Activated naive CD4-positive, alpha-beta T cell treated with anti-CD3 and anti-CD28 coated beads, Interleukin-2, amount 50 U/mL, for 72 hours (primary cell): ENCODE measurements around the gene MCM9. TPM values are rescaled to one million over a fixed set of nuclear protein-coding genes. Genes with fewer than 3 reads are reported as not detected.
"Not testable (repeated sequence)": the region's sequence is repeated elsewhere in the genome, so short reads cannot be mapped to it uniquely, and the experiment has no call there.

Source experiments
- ATAC-seq, 2 donors: fragments of 150-1000 bp; cut with Tn5 transposase; 2 replicates each; pipeline ENCODE4 v1.10.0; 2021; ENCODE audit warnings: mild to moderate bottlenecking in 2 of 2, moderate library complexity in 2 of 2
- DNase-seq, 2 donors: peaks; one replicate each; pipeline ENCODE4 v3.0.0; 2021 to 2022; ENCODE audit warnings: low spot score in 2 of 2
- H3K27ac Mint-ChIP-seq, 2 donors: one replicate each; pipeline ENCODE4 v1.8.0; 2022; ENCODE audit warnings: mild to moderate bottlenecking in 2 of 2, mixed read lengths in 2 of 2
- H3K36me3 Mint-ChIP-seq, 2 donors: one replicate each; pipeline ENCODE4 v1.8.0; 2022; ENCODE audit warnings: mixed read lengths in 2 of 2
- H3K9me3 Mint-ChIP-seq, 2 donors: one replicate each; pipeline ENCODE4 v1.8.0; 2022; ENCODE audit warnings: mixed read lengths in 2 of 2
- total RNA-seq, 2 donors: library from RNA; stranded (reverse); gene quantifications; one replicate each; pipeline ENCODE4 v1.2.3, GENCODE V29; 2022

The MCM9 gene
- total RNA-seq, 2 donors from 2014 or later, result 15.8 to 19.0 TPM

DNA sequence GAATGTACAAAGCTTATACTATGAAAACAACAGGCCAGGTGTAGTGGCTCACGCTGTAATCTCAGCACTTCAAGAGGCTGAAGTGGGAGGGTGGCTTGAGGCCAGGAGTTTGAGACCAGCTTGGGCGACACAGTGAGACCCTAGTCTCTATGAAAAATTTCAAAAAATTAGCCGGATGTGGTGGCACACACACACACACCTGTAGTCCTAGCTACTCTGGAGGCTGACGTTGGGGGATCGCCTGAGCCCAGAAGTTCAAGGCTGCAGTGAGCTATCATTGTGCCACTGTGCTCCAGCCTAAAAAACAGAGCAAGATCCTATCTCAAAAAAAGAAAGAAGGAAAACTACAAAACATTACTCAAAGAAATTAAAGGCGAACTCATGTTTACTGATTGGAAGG lies 48.3 kb downstream of the MCM9 start:
- H3K36me3 Mint-ChIP-seq, result peaks cover 0 to 30% of the 10 kb centered on the region in 2 donors
- no peaks in the 10 kb centered on the region for H3K9me3 Mint-ChIP-seq
- ATAC-seq (no peak), DNase-seq (no peak)
- peak overlapping the region in 1 of 2 donors; percentile 52 for H3K27ac Mint-ChIP-seq

DNA sequence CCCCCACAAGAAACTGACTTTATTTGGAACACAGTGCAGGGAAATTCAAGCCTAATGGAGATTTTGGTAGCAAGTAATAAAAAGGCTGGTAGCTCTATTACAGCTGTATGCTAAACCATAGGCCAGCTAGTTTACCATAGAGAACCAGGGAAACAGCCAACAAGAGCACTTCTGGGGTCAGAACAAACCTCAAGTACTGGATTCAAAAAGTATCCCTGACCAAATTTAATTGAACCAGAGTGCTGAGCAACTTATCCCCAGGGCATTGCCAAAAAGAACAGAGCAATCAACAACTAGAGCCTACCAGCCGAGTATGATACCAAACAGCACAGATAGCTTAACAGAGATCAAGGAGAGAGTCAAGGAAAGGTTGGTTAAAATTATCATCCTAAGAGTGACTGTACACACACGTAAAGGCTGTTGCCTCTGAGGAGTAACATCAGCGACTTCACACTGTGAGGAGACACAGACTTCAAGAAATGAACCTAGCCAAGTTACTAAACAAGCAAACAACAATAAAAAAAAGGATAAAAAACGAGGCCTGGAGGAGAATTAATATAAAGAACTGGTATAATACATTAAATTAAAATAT lies 52.5 kb downstream of the MCM9 start:
- no peaks in the 10 kb centered on the region for H3K9me3 Mint-ChIP-seq
- peaks cover 6 to 29% of the 10 kb centered on the region in 2 donors for H3K36me3 Mint-ChIP-seq
- ATAC-seq, result peak in 1 of 2 donors; percentile 56
- DNase-seq, result no peak
- no peak overlapping the region for H3K27ac Mint-ChIP-seq

DNA sequence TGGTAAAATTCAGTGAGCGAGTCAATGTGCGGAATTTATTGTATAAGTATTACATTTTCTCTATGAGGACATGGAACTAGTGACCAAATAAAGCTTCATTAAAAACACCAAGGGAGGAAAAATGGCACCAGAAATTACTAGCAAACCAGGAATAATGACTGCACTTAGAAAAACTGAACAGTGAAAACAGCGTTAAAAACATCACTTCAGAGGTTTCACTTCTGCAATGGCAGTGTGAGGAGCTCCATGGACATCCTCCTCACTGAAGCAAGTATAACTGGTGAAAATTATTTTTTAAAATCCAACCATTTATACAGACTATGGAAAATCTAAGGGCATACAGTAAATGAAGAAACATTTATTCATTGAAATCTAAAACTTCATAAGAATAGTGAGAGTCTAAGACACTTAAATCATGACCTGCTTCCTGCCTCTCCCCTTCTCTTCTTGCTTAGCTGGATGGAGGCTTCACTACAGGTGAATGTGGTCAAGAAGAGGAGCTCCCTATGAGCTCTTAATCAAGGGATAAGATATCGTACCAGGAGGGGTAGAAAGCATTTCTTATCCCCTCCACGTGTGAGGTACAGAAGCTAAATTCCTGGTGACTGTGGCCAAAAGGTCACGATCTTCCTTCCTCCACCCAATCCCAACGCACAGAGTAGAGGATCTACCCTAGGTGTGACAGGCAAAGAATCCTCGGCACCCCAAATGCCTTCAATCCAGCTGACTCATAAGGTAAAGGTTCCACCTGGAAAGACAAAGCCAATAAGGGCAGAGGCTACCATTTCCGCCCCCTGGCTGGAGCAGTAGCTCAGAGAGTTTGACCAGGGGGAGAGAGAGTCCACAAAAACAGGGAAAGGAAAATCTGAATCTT lies 53.3 kb downstream of the MCM9 start:
- no peak for DNase-seq
- ATAC-seq, result no peak
- Mint-ChIP-seq H3K27ac (peak overlapping the region in 1 of 2 donors; percentile 9), H3K36me3 (peaks cover 11 to 26% of the 10 kb centered on the region in 2 donors), H3K9me3 (no peaks in the 10 kb centered on the region)

DNA sequence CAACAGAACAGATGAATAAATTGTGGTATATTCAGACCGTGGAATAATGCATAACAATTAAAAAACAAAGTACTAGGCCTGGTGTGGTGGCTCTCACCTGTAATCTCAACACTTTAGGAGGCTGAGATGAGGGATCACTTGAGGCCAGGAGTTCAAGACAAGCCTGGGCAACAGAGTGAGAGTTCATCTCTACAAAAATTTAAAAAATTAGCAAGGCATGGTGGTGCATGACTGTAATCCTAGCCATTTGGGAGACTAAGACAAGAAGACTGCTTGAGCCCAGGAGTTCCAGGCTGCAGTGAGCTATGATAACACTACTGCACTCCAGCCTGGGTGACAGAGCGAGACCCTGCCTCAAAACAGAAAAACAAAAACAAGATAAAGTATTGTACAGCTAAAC lies 57.2 kb downstream of the MCM9 start:
- Mint-ChIP-seq H3K36me3 (peaks cover 11 to 18% of the 10 kb centered on the region in 2 donors), H3K27ac (no peak overlapping the region), H3K9me3 (no peaks in the 10 kb centered on the region)
- ATAC-seq (no peak), DNase-seq (no peak)

DNA sequence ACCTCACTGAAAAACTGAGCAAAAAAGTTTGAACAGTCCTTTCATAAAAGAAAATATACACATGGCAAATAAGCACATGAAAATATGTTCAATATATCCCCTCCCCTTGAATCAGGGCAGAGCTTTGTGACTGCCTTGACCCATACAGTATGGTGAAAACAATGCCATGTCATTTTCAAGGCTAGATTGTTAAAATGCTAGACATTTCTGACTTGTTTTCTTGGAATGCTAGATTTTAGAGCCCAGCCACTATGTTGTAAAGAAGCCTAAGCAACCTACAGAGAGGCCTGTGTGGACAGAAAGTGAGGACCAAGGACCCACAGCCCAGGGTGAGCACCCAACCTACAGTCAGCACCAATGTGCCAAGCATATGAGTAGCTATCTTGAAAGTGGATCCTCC lies 58.1 kb downstream of the MCM9 start:
- Mint-ChIP-seq H3K9me3 (no peaks in the 10 kb centered on the region), H3K36me3 (peaks cover 11% of the 10 kb centered on the region in 2 donors), H3K27ac (no peak overlapping the region)
- no peak for DNase-seq
- ATAC-seq, result no peak

DNA sequence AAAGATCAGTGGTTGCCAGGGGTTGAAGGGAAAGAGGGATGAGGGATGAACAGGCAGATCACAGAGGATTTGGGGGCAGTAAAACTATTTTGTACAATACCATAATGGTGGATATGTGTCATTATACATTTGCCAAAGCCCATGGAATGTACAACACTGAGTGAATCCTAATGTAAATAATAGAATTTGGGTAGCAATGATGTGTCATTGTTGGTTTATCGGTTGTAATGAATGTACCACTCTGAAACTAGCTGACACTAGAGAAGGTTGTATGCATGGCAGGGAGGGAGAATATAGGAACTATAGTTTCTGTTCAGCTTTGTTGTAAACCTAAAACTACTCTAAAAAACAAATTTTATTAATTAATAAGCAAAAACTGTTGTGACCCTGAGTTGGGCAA lies 58.8 kb downstream of the MCM9 start:
- Mint-ChIP-seq H3K36me3 (peaks cover 6 to 11% of the 10 kb centered on the region in 2 donors), H3K27ac (no peak overlapping the region), H3K9me3 (no peaks in the 10 kb centered on the region)
- no peak for ATAC-seq
- no peak for DNase-seq

DNA sequence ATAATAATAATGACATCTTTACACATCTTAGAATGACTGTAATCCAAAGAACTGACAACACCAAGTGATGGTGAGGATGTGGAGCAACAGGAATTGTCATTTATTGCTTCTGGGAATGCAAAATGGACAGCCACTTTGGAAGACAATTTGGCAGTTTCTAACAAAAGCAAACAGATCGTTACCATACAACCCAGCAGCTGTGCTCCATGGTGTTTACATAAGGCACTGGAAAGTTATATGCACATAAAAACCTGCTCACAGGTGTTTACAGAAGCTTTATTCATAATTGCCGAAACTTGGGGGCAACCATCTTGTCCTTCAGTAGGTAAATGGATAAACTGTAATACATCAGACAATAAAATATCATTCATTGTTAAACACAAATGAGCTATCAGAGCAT lies 59.3 kb downstream of the MCM9 start:
- no peaks in the 10 kb centered on the region for H3K9me3 Mint-ChIP-seq
- H3K36me3 Mint-ChIP-seq, result peaks cover 9 to 11% of the 10 kb centered on the region in 2 donors
- no peak for ATAC-seq
- no peak overlapping the region for H3K27ac Mint-ChIP-seq
- no peak for DNase-seq

DNA sequence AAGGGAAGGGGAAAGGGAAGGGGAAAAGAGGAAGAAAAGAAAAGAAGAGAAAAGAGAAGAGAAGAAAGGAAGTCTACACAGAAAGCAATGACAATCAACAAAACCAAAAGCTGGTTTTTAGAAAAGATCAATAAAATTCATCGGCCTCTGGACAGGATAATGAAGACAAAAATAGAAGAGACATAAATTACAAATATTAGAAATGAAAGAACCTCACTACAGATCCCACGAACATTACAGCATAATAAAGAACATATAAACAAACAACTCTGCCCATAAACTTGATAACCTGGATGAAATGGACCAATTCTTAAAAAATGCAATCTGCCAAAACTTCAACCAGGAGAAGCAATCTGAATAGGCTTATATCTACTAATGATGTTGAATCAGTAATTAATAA lies 61.7 kb downstream of the MCM9 start:
- DNase-seq, result no peak
- peaks cover 24% of the 10 kb centered on the region in 2 donors for H3K36me3 Mint-ChIP-seq
- ATAC-seq, result no peak

DNA sequence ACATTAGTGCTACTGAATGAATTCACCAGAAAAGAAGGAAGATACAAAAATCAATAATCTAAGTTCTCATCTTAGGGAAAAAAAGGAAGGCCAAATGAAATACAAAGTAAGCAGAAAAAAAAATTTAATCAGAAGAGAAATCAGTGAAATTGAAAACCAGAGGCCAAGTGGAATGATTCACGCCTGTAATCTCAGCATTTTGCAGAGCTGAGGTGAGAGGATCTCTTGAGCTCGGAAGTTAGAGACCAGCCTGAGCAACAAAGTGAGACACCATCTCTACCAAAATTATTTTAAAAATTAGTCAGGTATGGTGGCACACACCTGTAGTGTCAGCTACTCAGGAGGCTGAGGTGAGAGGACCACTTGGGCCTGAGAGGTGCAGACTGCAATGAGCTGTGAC lies 62.2 kb downstream of the MCM9 start:
- ATAC-seq (no peak), DNase-seq (no peak)
- no peak overlapping the region for H3K27ac Mint-ChIP-seq
- peaks cover 22 to 27% of the 10 kb centered on the region in 2 donors for H3K36me3 Mint-ChIP-seq
- peaks cover 5 to 6% of the 10 kb centered on the region in 2 donors for H3K9me3 Mint-ChIP-seq

More for the DNA sequence above, 61.7 kb downstream of the MCM9 start:
- Mint-ChIP-seq H3K27ac (no peak overlapping the region), H3K9me3 (peaks cover 5 to 6% of the 10 kb centered on the region in 2 donors)

DNA sequence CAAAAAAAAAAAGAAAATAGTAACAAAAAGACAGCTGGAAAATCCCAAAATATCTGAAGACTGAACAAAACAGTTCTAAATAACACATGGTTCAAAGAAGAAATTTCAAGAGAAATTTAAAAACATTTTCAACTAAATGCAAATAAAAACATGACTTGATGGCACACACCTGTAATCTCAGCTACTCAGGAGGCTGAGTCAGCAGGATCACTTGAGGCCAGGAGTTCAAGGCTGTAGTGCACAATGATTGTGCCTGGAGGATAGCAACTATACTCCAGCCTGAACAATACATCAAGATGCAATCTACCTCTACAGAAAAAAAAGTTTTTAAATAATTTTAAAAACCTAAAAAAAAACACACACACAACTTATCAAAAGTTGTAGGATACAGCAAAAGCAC lies 62.6 kb downstream of the MCM9 start:
- Mint-ChIP-seq H3K9me3 (peaks cover 5 to 6% of the 10 kb centered on the region in 2 donors), H3K36me3 (peaks cover 18 to 24% of the 10 kb centered on the region in 2 donors), H3K27ac (no peak overlapping the region)
- ATAC-seq, result no peak
- no peak for DNase-seq

DNA sequence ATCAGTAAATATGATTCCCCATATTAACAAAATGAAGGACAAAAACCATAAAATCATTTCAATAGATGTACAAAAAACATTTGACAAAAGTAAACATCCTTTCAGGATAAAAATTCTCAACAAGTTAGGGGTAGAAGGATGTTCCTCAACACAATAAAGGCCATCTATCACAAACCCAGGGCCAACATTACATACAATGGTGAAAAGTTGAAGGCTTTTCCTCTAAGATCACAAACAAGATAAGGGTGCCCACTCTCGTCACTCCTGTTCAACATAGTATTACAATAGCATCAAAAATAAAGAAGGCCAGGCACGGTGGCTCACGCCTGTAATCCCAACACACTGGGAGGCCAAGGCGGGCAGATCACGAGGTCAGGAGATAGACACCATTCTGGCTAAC lies 63.6 kb downstream of the MCM9 start:
- Mint-ChIP-seq H3K27ac (no peak overlapping the region), H3K36me3 (peaks cover 18 to 29% of the 10 kb centered on the region in 2 donors), H3K9me3 (peaks cover 8 to 9% of the 10 kb centered on the region in 2 donors)
- no peak for ATAC-seq
- DNase-seq, result no peak

DNA sequence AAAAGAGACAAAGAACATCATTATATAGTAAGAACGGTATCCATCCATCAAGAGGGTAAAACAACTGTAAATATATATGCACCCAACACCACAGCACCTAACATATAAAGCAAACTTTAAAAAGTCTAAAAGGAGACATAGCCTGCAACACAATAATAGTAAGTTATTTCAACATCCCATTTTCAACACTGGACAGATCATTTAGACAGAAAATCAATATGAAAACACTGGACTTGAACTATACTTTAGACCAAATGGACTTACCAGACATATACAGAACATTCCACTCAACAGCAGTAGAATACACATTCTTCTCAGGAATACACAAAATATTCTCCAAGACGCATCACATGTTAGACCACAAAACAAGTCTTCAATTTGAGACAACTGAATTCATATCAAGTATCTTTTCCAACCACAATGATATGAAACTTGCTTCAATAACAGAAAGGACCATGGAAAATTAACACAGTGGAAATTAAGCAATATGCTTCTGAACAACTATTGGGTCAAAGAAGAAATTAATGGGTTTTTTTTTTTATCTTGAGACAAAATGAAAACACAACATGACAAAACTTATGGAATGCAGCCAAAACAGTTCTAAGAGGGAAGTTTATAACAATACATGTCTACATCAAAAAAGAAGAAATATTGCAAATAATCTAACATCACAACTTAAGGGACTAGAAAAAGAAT lies 64.9 kb downstream of the MCM9 start:
- ATAC-seq, result peak in 1 of 2 donors; percentile 26
- DNase-seq, result no peak
- peaks cover 26 to 38% of the 10 kb centered on the region in 2 donors for H3K36me3 Mint-ChIP-seq
- H3K9me3 Mint-ChIP-seq, result peaks cover 15 to 17% of the 10 kb centered on the region in 2 donors
- H3K27ac Mint-ChIP-seq, result no peak overlapping the region

DNA sequence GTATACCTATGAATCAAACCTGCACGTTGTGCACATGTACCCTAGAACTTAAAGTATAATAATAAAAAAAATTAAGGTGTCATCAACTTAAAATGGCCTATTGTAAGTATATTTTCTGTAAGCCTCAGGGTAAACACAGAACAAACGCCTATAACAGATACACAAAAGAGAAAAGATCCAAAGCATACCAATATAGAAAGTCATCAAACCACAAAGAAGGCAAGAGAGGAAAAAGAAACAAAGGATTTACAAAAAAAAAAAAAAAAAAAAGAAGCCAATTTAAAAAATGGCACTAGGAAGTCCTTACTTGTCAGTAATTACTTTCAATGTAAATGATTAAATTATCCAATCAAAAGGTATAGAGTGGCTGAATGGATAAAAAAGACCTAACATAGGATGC lies 65.6 kb downstream of the MCM9 start:
- DNase-seq, result no peak
- H3K9me3 Mint-ChIP-seq, result peaks cover 15 to 17% of the 10 kb centered on the region in 2 donors
- H3K36me3 Mint-ChIP-seq, result peaks cover 26 to 38% of the 10 kb centered on the region in 2 donors
- ATAC-seq, result peak in 1 of 2 donors; percentile 41
- no peak overlapping the region for H3K27ac Mint-ChIP-seq

DNA sequence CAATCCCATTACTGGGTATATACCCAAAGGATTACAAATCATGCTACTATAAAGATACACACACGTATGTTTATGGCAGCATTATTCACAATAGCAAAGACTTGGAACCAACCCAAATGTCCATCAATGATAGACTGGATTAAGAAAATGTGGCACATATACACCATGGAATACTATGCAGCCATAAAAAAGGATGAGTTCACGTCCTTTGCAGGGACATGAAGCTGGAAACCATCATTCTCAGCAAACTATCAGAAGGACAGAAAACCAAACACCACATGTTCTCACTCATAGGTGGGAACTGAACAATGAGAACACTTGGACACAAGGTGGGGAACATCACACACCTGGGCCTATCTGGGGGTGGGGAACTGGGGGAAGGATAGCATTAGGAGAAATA lies 66.1 kb downstream of the MCM9 start:
- Mint-ChIP-seq H3K9me3 (peaks cover 15 to 17% of the 10 kb centered on the region in 2 donors), H3K36me3 (peaks cover 26 to 38% of the 10 kb centered on the region in 2 donors)
- not testable (repeated sequence) for DNase-seq, H3K27ac Mint-ChIP-seq, ATAC-seq

DNA sequence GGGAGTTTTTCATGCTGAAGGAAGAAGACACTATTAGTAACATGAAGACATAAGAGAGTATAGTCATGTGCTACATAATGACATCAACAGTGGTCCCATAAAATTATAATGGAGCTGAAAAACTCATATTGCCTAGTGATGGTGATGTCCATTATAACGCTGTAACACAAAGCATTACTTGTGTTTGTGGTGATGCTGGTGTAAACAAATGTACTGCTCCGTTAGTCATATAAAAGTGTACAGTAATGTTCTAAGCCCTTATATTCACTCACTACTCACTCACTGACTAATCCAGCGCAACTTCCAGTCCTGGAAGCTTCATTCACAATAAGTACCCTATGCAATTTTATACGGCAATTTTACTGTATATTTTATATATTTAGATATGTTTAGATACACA lies 67.8 kb downstream of the MCM9 start:
- no peak overlapping the region for H3K27ac Mint-ChIP-seq
- DNase-seq, result no peak
- H3K36me3 Mint-ChIP-seq, result peaks cover 31 to 49% of the 10 kb centered on the region in 2 donors
- ATAC-seq, result no peak
- H3K9me3 Mint-ChIP-seq, result peaks cover 15 to 21% of the 10 kb centered on the region in 2 donors

DNA sequence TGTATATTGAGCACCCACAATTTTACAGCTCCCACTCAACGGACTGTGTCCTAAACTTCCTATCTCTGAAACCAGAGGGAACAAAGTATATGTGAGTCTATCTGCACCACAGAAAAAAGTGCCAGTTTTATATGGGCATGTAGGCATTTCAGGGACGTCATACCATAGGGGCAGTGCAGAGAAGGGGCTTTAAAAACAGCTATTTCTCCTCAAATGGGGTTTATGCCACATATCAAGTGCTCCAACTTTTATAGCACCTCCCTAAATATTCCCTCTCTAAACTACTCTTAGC lies 69.9 kb downstream of the MCM9 start:
- peaks cover 37 to 47% of the 10 kb centered on the region in 2 donors for H3K36me3 Mint-ChIP-seq
- ATAC-seq (no peak), DNase-seq (no peak)
- H3K27ac Mint-ChIP-seq, result peak overlapping the region in 1 of 2 donors; percentile 62
- peaks cover 15 to 20% of the 10 kb centered on the region in 2 donors for H3K9me3 Mint-ChIP-seq
